ENCODE measurements around the gene ABCA1.
A peak's percentile ranks its signal among the peaks of the same experiment; 100 is the strongest.
"Not testable (repeated sequence)": the region's sequence is repeated elsewhere in the genome, so short reads cannot be mapped to it uniquely, and the experiment has no call there.

Gene ABCA1

DNA sequence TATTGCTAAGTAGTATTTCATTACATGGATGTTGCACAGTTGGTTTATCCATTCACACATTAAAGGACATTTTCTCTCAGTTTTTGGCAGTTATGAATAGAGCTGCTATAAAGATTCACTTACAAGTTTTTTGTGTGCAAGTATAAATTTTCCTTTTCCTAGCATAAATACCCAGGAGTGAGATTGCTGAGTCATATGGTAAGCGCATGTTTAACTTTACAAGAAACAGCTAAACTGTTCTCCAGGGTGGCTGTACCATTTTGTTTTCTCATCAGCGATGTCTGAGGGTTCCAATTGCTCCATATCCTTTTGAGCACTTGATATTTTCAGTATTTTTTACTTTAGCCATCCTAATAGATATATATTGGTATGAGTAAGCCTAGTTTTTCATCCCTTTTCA, 16.4 kb upstream of the ABCA1 start:
- no peaks in the 10 kb centered on the region for H3K4me1 ChIP-seq (ENCODE audit: control insufficient read depth, insufficient read depth, low read length)
- H3K27me3 ChIP-seq (replicated peaks; ENCODE audit: control insufficient read depth, insufficient read depth, low read length): no peaks in the 10 kb centered on the region
- H3K9me3 ChIP-seq (ENCODE audit: control insufficient read depth, low read length): no peaks in the 10 kb centered on the region
- DNase-seq (ENCODE audit: low read depth): peak; percentile 79
- H3K9ac ChIP-seq (ENCODE audit: low read length): no peak overlapping the region
- no peaks in the 10 kb centered on the region for H3K36me3 ChIP-seq (ENCODE audit: control insufficient read depth, insufficient read depth, low read length, severe bottlenecking)
- no peak overlapping the region for H3K4me3 ChIP-seq (ENCODE audit: low read length)

DNA sequence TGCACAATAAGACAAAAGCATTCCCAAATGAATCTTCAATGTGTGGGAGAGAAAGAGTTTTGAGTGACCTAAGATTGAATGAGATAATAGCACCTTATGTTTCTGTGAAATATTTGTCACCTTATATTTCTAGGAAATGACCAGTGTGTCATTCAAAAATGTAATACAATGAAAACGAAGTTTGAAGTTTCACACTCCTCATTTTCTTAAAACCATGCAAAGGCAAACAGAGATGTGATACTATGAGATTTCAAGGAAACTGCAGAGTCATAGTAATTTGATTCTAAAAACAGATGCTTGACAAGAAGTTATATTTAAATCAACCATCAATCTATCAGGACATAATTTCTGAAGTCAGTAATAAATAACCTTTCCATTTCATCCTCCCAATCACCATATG, 13.6 kb upstream of the ABCA1 start:
- no peaks in the 10 kb centered on the region for H3K27me3 ChIP-seq (replicated peaks; ENCODE audit: control insufficient read depth, insufficient read depth, low read length)
- H3K36me3 ChIP-seq (ENCODE audit: control insufficient read depth, insufficient read depth, low read length, severe bottlenecking): no peaks in the 10 kb centered on the region
- DNase-seq (ENCODE audit: low read depth): peak; percentile 19
- H3K4me3 ChIP-seq (ENCODE audit: low read length): no peak overlapping the region
- no peak overlapping the region for H3K9ac ChIP-seq (ENCODE audit: low read length)
- peaks cover 2% of the 10 kb centered on the region for H3K4me1 ChIP-seq (ENCODE audit: control insufficient read depth, insufficient read depth, low read length)
- H3K9me3 ChIP-seq (ENCODE audit: control insufficient read depth, low read length): no peaks in the 10 kb centered on the region

DNA sequence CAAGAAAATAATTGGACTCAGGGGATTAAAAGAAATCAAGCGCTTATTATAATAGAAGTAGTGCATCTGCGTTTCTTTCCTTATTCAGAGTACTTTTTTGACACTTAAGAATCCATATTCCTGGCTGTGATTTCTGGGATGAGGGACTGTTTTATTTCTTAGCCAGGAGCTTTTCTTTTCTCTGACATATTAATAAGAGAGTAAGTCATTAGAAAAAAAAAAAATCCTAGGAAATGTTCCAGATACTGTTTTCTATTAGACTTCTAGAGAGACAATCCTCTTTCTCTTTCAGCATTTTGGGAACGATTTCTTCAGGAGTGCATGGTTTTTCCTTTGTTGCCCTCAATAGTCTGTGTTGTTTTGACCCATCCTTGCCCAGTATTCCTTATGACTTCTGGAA, 8.3 kb upstream of the ABCA1 start:
- DNase-seq (ENCODE audit: low read depth): no peak
- Histone ChIP-seq H3K36me3 (ENCODE audit: control insufficient read depth, insufficient read depth, low read length, severe bottlenecking) (no peaks in the 10 kb centered on the region), H3K27me3 (replicated peaks; ENCODE audit: control insufficient read depth, insufficient read depth, low read length) (no peaks in the 10 kb centered on the region), H3K9ac (ENCODE audit: low read length) (no peak overlapping the region), H3K4me1 (ENCODE audit: control insufficient read depth, insufficient read depth, low read length) (peaks cover 26% of the 10 kb centered on the region), H3K4me3 (ENCODE audit: low read length) (no peak overlapping the region), H3K9me3 (ENCODE audit: control insufficient read depth, low read length) (no peaks in the 10 kb centered on the region)

DNA sequence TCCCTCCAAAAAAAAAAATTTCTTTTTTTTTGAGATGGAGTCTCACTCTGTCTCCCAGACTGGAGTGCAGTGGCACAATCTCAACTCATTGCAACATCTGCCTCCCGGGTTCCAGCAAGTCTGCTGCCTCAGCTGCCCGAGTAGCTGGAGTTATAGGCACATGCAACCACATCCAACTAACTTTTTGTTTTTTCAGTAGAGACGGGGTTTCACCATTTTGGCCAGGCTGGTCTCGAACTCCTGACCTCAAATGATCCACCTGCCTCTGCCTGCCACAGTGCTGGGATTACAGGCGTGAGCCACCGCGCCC, 7.5 kb upstream of the ABCA1 start:
- not testable (repeated sequence) for H3K36me3 ChIP-seq (ENCODE audit: control insufficient read depth, insufficient read depth, low read length, severe bottlenecking); H3K27me3 ChIP-seq (replicated peaks; ENCODE audit: control insufficient read depth, insufficient read depth, low read length); H3K4me3 ChIP-seq (ENCODE audit: low read length); H3K9me3 ChIP-seq (ENCODE audit: control insufficient read depth, low read length); H3K9ac ChIP-seq (ENCODE audit: low read length)
- peak; percentile 51 for DNase-seq (ENCODE audit: low read depth)
- H3K4me1 ChIP-seq (ENCODE audit: control insufficient read depth, insufficient read depth, low read length): peaks cover 26% of the 10 kb centered on the region

DNA sequence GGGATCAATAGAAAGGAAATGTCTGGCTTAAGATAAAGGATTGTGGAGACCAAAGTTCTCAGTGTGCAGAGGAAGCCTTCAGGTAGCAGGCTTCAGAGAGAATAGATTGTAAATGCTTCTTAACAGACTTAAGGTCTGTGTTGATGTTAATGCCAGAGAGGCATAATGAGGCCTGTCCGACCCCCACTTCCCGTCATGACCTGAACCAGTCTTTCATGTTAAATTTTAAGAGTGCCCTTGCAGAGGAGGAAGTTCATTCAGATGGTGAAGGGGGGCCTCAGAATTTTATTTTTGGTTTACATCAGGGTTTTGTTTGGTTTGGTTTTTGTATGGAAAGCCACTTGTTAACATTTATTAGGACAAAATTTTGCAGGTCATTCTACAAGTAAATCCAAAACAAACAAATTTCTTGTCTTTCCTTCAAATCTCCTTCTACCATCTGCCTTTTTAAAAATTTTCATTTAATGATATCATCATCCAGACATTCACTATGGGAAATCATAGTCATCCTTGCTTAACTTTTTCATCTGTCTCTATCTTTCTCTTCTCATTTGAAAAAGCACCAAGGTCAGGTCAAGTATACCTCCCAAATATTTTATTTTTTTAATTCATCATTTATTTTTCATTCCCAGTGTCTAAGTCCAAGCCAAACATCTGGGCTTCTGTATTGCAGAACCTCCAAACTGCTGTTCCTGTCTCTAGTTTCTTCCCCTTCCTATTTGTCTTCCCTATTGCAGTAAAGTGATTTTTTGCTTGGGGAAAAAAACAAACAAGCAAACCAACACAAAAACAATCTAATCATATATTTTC, 6.9 kb upstream of the ABCA1 start:
- no peak overlapping the region for H3K4me3 ChIP-seq (ENCODE audit: low read length)
- H3K9me3 ChIP-seq (ENCODE audit: control insufficient read depth, low read length): no peaks in the 10 kb centered on the region
- H3K27me3 ChIP-seq (replicated peaks; ENCODE audit: control insufficient read depth, insufficient read depth, low read length): no peaks in the 10 kb centered on the region
- peak; percentile 59 for DNase-seq (ENCODE audit: low read depth)
- no peak overlapping the region for H3K9ac ChIP-seq (ENCODE audit: low read length)
- peaks cover 26% of the 10 kb centered on the region for H3K4me1 ChIP-seq (ENCODE audit: control insufficient read depth, insufficient read depth, low read length)
- H3K36me3 ChIP-seq (ENCODE audit: control insufficient read depth, insufficient read depth, low read length, severe bottlenecking): no peaks in the 10 kb centered on the region

DNA sequence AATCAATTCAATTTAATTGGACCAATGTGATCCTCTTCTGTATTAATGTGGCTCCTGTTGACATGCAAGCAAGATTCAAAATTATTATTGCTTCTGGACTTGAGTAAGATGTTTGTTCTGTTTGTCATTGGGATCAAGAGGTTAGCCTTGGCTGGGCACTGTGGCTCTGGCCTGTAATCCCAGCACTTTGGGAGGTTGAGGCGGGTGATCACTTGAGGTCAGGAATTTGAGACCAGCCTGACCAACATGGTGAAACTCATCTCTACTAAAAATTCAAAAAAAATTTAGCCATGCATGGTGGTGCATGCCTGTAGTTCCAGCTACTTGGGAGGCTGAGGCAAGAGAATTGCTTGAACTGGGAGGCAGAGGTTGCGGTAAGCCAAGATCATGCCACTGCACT, 5.1 kb upstream of the ABCA1 start:
- H3K4me3 ChIP-seq (ENCODE audit: low read length); H3K36me3 ChIP-seq (ENCODE audit: control insufficient read depth, insufficient read depth, low read length, severe bottlenecking); DNase-seq (ENCODE audit: low read depth); H3K9ac ChIP-seq (ENCODE audit: low read length); H3K9me3 ChIP-seq (ENCODE audit: control insufficient read depth, low read length); H3K27me3 ChIP-seq (replicated peaks; ENCODE audit: control insufficient read depth, insufficient read depth, low read length): not testable (repeated sequence)
- H3K4me1 ChIP-seq (ENCODE audit: control insufficient read depth, insufficient read depth, low read length): peaks cover 31% of the 10 kb centered on the region

DNA sequence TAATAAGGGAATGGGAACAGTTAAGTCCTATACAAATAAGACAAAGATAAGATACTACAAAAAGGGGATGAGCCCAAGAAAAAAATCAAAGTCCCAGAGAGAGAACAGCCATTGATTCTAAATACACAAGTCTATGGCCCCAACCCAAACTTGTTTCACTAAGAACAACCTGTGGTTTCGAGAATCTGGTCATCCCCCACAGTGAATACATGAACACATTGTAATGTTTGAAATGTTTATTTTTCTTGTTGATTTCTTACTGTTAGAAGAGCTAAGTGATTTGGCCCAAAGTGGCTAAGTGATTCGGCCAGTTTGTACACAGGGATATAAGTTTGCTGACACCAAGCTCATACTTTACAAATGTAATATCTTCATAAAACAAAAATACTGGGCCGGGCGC, 3.3 kb upstream of the ABCA1 start:
- Histone ChIP-seq H3K36me3 (ENCODE audit: control insufficient read depth, insufficient read depth, low read length, severe bottlenecking) (no peaks in the 10 kb centered on the region), H3K27me3 (replicated peaks; ENCODE audit: control insufficient read depth, insufficient read depth, low read length) (no peaks in the 10 kb centered on the region), H3K4me1 (ENCODE audit: control insufficient read depth, insufficient read depth, low read length) (peaks cover 26% of the 10 kb centered on the region), H3K9me3 (ENCODE audit: control insufficient read depth, low read length) (no peaks in the 10 kb centered on the region), H3K4me3 (ENCODE audit: low read length) (no peak overlapping the region), H3K9ac (ENCODE audit: low read length) (no peak overlapping the region)
- peak; percentile 25 for DNase-seq (ENCODE audit: low read depth)

DNA sequence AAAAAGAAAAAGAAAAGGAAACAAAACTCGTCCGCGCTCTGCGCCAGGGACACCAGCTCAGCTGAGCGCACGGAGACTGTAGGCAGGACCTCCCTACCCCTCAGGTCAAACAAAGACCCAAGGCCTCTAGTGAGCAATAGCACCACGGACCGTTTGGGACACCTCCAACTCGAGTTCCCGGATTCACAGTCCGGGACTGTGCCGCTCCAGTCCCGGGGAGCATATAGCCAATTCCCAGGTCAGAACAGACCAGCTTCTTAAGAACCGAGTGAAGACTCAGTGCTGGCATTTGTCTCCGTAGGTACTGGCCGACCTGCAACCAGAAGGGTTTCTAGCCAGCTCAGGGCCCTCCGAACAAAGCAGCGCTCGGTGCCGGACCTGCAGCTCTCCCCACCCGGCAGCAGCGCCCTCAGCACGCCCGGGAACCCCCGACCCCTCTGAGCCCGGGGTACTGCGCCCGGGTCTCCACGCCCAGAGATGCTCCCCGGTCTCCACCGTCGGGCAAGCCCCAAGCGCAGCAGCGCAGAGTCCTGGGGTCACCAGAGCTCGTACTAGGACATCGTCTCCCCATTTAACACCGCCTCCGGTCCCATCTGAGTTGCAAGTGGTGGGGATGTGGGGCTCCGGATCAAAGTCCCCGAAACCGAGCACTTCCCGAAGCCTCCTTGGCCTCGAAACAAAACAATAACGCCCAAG, 591 bp downstream of the ABCA1 start:
- peak; percentile 53 for DNase-seq (ENCODE audit: low read depth)

DNA sequence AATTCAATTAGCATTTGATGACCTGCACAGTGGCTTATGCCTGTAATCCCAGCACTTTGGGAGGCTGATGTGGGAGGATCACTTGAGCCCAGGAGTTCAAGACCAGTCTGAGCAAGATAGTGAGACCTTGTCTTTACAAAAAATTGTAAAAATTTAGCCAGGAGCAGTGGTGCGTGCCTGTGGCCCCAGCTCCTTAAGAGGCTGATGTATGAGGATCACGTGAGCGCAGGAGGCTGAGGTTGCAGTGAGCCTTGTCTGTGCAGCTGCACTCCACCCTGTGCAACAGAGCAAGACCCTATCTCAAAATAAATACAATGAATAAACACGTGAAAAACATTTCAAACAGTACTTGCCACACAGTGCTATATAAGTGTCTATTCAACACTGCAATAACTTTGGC, 4.2 kb downstream of the ABCA1 start:
- peaks cover 71% of the 10 kb centered on the region for H3K4me1 ChIP-seq (ENCODE audit: control insufficient read depth, insufficient read depth, low read length)
- no peaks in the 10 kb centered on the region for H3K27me3 ChIP-seq (replicated peaks; ENCODE audit: control insufficient read depth, insufficient read depth, low read length)
- DNase-seq (ENCODE audit: low read depth): no peak
- peaks cover 6% of the 10 kb centered on the region for H3K36me3 ChIP-seq (ENCODE audit: control insufficient read depth, insufficient read depth, low read length, severe bottlenecking)
- no peaks in the 10 kb centered on the region for H3K9me3 ChIP-seq (ENCODE audit: control insufficient read depth, low read length)
- H3K4me3 ChIP-seq (ENCODE audit: low read length): peak overlapping the region; percentile 97
- H3K9ac ChIP-seq (ENCODE audit: low read length): peak overlapping the region; percentile 98

More for the DNA sequence above, 591 bp downstream of the ABCA1 start:
- Histone ChIP-seq H3K4me1 (ENCODE audit: control insufficient read depth, insufficient read depth, low read length) (peaks cover 40% of the 10 kb centered on the region), H3K36me3 (ENCODE audit: control insufficient read depth, insufficient read depth, low read length, severe bottlenecking) (peaks cover 6% of the 10 kb centered on the region), H3K27me3 (replicated peaks; ENCODE audit: control insufficient read depth, insufficient read depth, low read length) (no peaks in the 10 kb centered on the region), H3K9me3 (ENCODE audit: control insufficient read depth, low read length) (no peaks in the 10 kb centered on the region), H3K9ac (ENCODE audit: low read length) (peak overlapping the region; percentile 98), H3K4me3 (ENCODE audit: low read length) (peak overlapping the region; percentile 97)

DNA sequence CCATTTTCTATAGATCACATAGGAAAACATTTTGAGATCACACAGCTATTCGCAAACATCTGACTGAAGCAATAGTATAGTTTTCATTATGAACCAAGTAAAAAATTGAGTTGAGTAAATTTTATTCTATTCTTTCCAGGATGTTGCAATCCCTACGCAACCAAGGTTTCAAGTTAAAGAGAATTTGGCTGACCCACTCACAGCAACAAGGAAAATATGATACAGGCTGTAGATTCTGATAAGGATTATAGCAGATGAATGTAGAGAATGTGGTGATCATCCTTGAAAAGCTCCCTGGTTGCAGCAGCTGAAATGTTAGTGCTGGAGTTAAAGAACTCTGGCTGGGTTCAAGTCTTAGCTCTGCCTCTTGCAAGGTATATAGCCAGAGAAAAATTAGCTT, 4.7 kb downstream of the ABCA1 start:
- DNase-seq (ENCODE audit: low read depth): peak; percentile 95
- Histone ChIP-seq H3K4me3 (ENCODE audit: low read length) (peak overlapping the region; percentile 97), H3K36me3 (ENCODE audit: control insufficient read depth, insufficient read depth, low read length, severe bottlenecking) (peaks cover 6% of the 10 kb centered on the region), H3K4me1 (ENCODE audit: control insufficient read depth, insufficient read depth, low read length) (peaks cover 72% of the 10 kb centered on the region), H3K27me3 (replicated peaks; ENCODE audit: control insufficient read depth, insufficient read depth, low read length) (no peaks in the 10 kb centered on the region), H3K9ac (ENCODE audit: low read length) (peak overlapping the region; percentile 98), H3K9me3 (ENCODE audit: control insufficient read depth, low read length) (no peaks in the 10 kb centered on the region)

DNA sequence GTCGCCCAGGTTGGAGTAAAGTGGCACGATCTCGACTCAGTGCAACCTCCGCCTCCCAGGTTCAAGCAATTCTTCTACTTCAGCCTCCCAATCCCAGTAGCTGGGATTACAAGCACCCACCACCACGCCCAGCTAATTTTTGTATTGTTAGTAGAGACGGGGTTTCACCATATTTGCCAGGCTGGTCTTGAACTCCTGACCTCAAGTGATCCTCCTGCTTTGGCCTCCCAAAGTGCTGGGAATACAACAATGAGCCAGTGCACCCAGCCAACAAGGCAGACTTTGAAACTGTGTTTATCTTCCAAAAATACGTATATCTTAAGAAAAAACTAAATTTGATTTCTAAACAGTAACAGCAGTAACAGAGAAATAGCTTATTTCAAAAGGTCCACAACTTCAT, 5.2 kb downstream of the ABCA1 start:
- peak overlapping the region; percentile 97 for H3K4me3 ChIP-seq (ENCODE audit: low read length)
- peaks cover 74% of the 10 kb centered on the region for H3K4me1 ChIP-seq (ENCODE audit: control insufficient read depth, insufficient read depth, low read length)
- not testable (repeated sequence) for H3K27me3 ChIP-seq (replicated peaks; ENCODE audit: control insufficient read depth, insufficient read depth, low read length); H3K36me3 ChIP-seq (ENCODE audit: control insufficient read depth, insufficient read depth, low read length, severe bottlenecking); DNase-seq (ENCODE audit: low read depth); H3K9me3 ChIP-seq (ENCODE audit: control insufficient read depth, low read length)
- H3K9ac ChIP-seq (ENCODE audit: low read length): peak overlapping the region; percentile 64
